HG02678 (cell line): Measurements from ENCODE around the gene NELFA.

Experiments used
- ATAC-seq: cut with Tn5 transposase; IDR thresholded peaks from one replicate; pipeline ENCODE4 v1.9.1; 2021; ENCODE audit warnings: mild to moderate bottlenecking, moderate library complexity; ENCODE audit not compliant: unreplicated experiment

The NELFA gene

GRCh38 chr4:1983053-1983845 is 25.5 kb downstream of the NELFA start:
- no peak for ATAC-seq

- no peak for ATAC-seq
These were observed 26.4 kb downstream of the NELFA start for GRCh38 chr4:1982124-1983052.

- no peak for ATAC-seq
These were observed 27.3 kb downstream of the NELFA start for GRCh38 chr4:1981251-1982058.

GRCh38 chr4:1980561-1981041 is 28.2 kb downstream of the NELFA start:
- ATAC-seq = no peak

GRCh38 chr4:1979477-1980196 is 29.1 kb downstream of the NELFA start:
- ATAC-seq = no peak

- ATAC-seq = no peak
These were observed 29.9 kb downstream of the NELFA start for GRCh38 chr4:1978741-1979476.

- ATAC-seq = no peak
These were observed 30.5 kb downstream of the NELFA start for GRCh38 chr4:1978226-1978625.

- no peak for ATAC-seq
These were observed 32.1 kb downstream of the NELFA start for GRCh38 chr4:1976416-1977352.

GRCh38 chr4:1975880-1976279 is 32.9 kb downstream of the NELFA start:
- ATAC-seq = no peak

- no peak for ATAC-seq
These were observed 33.4 kb downstream of the NELFA start for GRCh38 chr4:1975391-1975801.

GRCh38 chr4:1974840-1975239 is 33.9 kb downstream of the NELFA start:
- ATAC-seq = no peak

GRCh38 chr4:1973661-1974060 is 35.1 kb downstream of the NELFA start:
- no peak for ATAC-seq

- no peak for ATAC-seq
These were observed 35.6 kb downstream of the NELFA start for GRCh38 chr4:1973218-1973617.

GRCh38 chr4:1972414-1972813 is 36.4 kb downstream of the NELFA start:
- no peak for ATAC-seq

GRCh38 chr4:1971456-1972200 is 37.1 kb downstream of the NELFA start:
- ATAC-seq = no peak

GRCh38 chr4:1970926-1971325 is 37.8 kb downstream of the NELFA start:
- ATAC-seq = no peak

- ATAC-seq = no peak
These were observed 38.6 kb downstream of the NELFA start for GRCh38 chr4:1969928-1970723.
